ENCODE data around the gene MGAT4A.

DNA sequence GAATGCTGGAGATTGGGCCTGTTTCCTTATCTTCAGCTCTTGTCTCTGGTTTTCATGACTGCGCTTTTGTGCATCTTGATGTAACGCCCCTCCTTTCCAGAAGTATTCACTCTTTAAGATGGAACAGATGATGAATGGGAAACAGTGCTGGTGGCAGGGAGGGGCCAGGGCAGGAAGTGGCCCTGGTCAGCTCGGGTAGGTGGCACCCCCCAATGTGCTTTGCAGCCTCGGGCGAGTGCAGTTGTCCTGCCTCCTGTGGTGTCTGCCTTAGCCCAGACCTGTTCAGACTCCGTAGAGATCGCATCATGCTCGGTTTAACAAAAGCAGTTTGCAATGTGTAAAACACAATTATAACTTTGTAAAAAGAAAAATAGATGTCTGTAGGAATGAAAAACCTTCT, 17.0 kb upstream of the MGAT4A start:
- TF ChIP-seq, protein P1, sequence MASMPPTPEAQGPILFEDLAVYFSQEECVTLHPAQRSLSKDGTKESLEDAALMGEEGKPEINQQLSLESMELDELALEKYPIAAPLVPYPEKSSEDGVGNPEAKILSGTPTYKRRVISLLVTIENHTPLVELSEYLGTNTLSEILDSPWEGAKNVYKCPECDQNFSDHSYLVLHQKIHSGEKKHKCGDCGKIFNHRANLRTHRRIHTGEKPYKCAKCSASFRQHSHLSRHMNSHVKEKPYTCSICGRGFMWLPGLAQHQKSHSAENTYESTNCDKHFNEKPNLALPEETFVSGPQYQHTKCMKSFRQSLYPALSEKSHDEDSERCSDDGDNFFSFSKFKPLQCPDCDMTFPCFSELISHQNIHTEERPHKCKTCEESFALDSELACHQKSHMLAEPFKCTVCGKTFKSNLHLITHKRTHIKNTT (CRISPR knock-in tag; IDR thresholded peaks at IDR 0.05), result no peak
- TF ChIP-seq ZNF24 (IDR thresholded peaks at IDR 0.05), result no peak
- TF ChIP-seq HCFC1 (IDR thresholded peaks at IDR 0.05; ENCODE audit: low read depth, low read length), result no peak
- no peak for TF ChIP-seq ZSCAN29 (CRISPR knock-in tag; conservative IDR thresholded peaks at IDR 0.05)
- no peak for TF ChIP-seq NFYB (CRISPR knock-in tag; IDR thresholded peaks at IDR 0.05)
- TF ChIP-seq XBP1 (CRISPR knock-in tag; IDR thresholded peaks at IDR 0.05), result no peak
- TF ChIP-seq FOXK2 (IDR thresholded peaks at IDR 0.05), result no peak
- TF ChIP-seq, protein P2, sequence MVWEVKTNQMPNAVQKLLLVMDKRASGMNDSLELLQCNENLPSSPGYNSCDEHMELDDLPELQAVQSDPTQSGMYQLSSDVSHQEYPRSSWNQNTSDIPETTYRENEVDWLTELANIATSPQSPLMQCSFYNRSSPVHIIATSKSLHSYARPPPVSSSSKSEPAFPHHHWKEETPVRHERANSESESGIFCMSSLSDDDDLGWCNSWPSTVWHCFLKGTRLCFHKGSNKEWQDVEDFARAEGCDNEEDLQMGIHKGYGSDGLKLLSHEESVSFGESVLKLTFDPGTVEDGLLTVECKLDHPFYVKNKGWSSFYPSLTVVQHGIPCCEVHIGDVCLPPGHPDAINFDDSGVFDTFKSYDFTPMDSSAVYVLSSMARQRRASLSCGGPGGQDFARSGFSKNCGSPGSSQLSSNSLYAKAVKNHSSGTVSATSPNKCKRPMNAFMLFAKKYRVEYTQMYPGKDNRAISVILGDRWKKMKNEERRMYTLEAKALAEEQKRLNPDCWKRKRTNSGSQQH (CRISPR knock-in tag; IDR thresholded peaks at IDR 0.05; ENCODE audit: low read depth), result no peak
- TF ChIP-seq ZBTB7A (CRISPR knock-in tag; IDR thresholded peaks at IDR 0.05), result no peak
- TF ChIP-seq ZNF773 (CRISPR knock-in tag; IDR thresholded peaks at IDR 0.05; ENCODE audit: borderline replicate concordance), result no peak
- TF ChIP-seq, protein P3, sequence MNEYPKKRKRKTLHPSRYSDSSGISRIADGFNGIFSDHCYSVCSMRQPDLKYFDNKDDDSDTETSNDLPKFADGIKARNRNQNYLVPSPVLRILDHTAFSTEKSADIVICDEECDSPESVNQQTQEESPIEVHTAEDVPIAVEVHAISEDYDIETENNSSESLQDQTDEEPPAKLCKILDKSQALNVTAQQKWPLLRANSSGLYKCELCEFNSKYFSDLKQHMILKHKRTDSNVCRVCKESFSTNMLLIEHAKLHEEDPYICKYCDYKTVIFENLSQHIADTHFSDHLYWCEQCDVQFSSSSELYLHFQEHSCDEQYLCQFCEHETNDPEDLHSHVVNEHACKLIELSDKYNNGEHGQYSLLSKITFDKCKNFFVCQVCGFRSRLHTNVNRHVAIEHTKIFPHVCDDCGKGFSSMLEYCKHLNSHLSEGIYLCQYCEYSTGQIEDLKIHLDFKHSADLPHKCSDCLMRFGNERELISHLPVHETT (CRISPR knock-in tag; conservative IDR thresholded peaks at IDR 0.05), result no peak
- no peak for TF ChIP-seq RNF2 (conservative IDR thresholded peaks at IDR 0.05; ENCODE audit: low read depth)
